ENCODE measurements around the gene ADIPOR1.

Gene ADIPOR1

DNA sequence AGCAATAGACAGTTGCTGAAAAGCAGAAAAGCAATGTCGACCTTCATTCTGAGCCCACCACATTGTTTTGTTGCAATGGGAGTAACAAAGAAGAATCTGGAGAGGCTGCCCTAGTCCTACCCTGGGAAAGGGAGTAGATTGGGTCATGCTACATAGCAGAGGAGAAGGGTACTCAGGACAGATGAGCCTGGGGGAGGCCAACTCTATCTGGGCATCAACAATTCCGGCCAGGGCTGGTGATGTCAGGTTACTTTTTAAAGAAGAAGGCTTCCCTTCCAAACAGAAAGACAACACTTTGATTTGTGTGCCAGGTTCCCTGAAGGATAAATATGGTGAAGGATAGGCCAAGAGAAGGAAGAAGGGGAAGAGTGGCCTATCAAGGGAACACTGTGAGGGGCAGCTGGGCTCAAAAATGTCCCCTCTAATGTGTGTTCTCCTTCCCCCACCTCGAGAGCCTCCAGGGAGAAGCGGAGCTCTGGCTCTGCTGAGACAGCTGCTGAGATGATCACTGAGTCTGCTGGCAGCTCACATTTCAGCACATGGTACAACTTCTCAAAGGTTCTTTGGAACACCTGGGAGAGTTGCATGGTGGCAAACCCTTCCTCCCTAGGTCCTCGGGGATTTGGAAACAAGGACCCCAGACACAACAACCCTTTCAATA lies 3.2 kb upstream of the ADIPOR1 start:
- CTCF ChIA-PET: interaction anchor here (1.0 to 1.7 kb wide), 3 partner anchors 9 to 38 kb away, joined by 3 to 6 read pairs (median 4); no protein-coding TSS in a partner anchor
- DNase-seq (ENCODE audit: extremely low spot score): no peak
- TF ChIP-seq, protein P1, sequence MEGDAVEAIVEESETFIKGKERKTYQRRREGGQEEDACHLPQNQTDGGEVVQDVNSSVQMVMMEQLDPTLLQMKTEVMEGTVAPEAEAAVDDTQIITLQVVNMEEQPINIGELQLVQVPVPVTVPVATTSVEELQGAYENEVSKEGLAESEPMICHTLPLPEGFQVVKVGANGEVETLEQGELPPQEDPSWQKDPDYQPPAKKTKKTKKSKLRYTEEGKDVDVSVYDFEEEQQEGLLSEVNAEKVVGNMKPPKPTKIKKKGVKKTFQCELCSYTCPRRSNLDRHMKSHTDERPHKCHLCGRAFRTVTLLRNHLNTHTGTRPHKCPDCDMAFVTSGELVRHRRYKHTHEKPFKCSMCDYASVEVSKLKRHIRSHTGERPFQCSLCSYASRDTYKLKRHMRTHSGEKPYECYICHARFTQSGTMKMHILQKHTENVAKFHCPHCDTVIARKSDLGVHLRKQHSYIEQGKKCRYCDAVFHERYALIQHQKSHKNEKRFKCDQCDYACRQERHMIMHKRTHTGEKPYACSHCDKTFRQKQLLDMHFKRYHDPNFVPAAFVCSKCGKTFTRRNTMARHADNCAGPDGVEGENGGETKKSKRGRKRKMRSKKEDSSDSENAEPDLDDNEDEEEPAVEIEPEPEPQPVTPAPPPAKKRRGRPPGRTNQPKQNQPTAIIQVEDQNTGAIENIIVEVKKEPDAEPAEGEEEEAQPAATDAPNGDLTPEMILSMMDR (IDR thresholded peaks at IDR 0.05; ENCODE audit: control extremely low read depth, extremely low read depth, low read depth, missing control alignments): no peak
- POLR2A ChIA-PET: no interaction called here

DNA sequence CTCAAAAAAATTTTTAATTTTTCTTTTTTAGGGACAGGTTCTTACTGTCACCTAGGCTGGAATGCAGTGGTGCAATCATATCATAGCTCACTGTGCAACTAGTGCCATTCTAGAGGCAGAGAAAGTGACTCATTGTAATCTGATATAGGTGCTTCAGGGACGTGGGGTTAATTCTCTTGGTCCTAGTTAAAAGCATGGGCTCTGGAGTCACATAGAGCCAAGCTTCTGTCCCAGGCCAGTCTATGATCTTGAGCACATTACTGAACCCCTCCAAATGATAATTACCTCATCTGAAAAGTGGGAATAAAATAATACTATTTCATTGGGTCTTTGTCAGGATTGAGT lies 1.1 kb upstream of the ADIPOR1 start:
- ChIA-PET POLR2A (no interaction called here), CTCF (interaction anchor here (1.4 to 1.7 kb wide), 3 partner anchors 8 to 40 kb away, joined by 4 to 7 read pairs (median 6); no protein-coding TSS in a partner anchor)
- DNase-seq (ENCODE audit: extremely low spot score): no peak
- TF ChIP-seq, protein P1 (IDR thresholded peaks at IDR 0.05; ENCODE audit: control extremely low read depth, extremely low read depth, low read depth, missing control alignments): no peak

DNA sequence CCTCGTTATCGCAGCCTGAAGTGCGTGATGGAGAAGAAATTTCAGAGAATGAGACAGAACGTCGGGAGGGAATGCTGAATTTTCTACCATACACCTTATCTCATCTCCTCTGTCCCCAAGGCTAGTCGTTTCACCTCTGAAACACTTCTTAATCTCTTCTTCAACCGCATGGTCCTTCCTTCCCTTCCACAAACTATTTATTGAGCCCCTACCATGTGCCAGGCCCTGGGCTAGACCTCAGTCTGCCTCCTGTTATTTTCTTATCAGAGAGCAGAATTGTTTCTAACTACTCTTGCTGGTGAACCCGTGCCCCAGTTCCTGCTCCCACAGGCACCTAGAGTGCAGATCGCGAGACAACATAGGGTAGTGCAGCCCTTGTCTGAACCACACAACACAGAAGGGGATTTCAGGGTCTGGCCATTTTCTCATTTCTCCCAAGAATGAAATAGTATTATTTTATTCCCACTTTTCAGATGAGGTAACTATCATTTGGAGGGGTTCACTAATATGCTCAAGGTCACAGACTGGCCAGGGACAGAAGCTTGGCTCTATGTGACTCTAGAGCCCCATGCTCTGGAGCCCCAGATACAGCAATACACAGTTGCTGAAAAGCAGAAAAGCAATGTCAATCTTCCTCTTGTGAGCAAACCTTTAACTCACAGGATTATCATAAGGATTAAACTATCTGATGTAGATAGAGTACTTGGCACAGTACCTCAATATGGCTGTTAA lies 598 bp upstream of the ADIPOR1 start:
- ChIA-PET CTCF (interaction anchor here (1.4 to 1.5 kb wide), 2 partner anchors 9 to 40 kb away, joined by 6 to 7 read pairs; no protein-coding TSS in a partner anchor), POLR2A (no interaction called here)
- DNase-seq (ENCODE audit: extremely low spot score): no peak
- TF ChIP-seq, protein P1 (IDR thresholded peaks at IDR 0.05; ENCODE audit: control extremely low read depth, extremely low read depth, low read depth, missing control alignments): no peak

DNA sequence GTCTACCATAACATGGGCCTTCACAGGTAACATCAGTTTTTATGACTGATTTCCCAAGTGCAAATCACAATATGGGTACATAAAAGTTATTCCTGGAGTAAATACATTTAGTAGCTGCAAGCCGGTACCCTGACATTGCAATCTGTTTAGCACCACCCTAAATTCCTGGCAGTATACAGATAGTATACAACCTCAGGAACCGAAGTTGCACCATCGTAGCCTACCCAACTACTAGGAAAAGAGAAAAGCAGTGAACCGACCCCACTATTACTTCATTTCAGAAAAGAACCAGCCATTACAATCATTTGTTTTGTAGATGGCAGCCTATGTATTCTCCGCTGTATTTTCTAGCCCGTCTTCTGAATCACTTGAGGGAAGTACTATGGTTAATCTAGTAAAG lies 1.1 kb downstream of the ADIPOR1 start:
- POLR2A ChIA-PET: no interaction called here
- TF ChIP-seq, protein P1 (IDR thresholded peaks at IDR 0.05; ENCODE audit: control extremely low read depth, extremely low read depth, low read depth, missing control alignments): no peak
- CTCF ChIA-PET: no interaction called here
- no peak for DNase-seq (ENCODE audit: extremely low spot score)

DNA sequence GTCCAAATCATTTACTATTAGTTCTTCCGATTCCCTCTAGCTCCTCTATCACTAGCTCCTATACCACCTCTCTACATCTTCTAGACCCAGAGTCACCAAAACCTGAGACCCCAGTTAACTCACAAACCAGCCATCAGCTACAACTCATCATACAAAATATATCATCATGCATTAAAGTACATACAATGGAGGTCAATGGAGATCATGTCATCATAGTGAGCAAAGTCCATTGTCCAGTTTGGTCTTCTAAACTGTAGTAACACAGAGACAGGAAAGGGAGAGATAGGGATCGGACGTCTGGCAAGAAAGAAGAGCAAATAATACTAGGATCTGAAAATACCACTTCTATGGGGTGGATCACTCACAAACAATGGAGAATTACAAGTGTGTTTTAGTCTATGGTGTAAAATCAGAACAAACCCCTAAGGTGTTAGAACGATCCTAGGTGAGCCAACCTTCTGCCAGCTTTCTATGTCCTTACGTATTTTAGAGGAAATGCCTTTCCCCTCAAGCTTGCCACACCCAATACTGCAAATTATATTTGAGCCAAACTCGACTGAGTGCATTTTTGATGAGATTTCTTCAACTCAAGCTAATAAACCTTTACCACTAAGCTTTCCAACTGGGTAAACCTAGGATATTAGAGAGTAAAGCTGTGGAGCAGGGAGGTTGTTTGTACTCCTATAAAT lies 3.9 kb downstream of the ADIPOR1 start:
- DNase-seq (ENCODE audit: extremely low spot score): no peak

More for the DNA sequence above, 3.9 kb downstream of the ADIPOR1 start:
- ChIA-PET CTCF (interaction anchor here (0.9 to 1.8 kb wide), 7 partner anchors 9 to 103 kb away, joined by 3 to 10 read pairs (median 4); no protein-coding TSS in a partner anchor), POLR2A (interaction anchor here (1.2 kb wide), 1 partner anchor 27 kb away, joined by 3 read pairs; the partner anchor contains the start of gene KLHL12)
- TF ChIP-seq, protein P1 (IDR thresholded peaks at IDR 0.05; ENCODE audit: control extremely low read depth, extremely low read depth, low read depth, missing control alignments): no peak

All from GM10248 (cell line).